Measurements from ENCODE around the gene CPT1A.

CPT1A gene

DNA sequence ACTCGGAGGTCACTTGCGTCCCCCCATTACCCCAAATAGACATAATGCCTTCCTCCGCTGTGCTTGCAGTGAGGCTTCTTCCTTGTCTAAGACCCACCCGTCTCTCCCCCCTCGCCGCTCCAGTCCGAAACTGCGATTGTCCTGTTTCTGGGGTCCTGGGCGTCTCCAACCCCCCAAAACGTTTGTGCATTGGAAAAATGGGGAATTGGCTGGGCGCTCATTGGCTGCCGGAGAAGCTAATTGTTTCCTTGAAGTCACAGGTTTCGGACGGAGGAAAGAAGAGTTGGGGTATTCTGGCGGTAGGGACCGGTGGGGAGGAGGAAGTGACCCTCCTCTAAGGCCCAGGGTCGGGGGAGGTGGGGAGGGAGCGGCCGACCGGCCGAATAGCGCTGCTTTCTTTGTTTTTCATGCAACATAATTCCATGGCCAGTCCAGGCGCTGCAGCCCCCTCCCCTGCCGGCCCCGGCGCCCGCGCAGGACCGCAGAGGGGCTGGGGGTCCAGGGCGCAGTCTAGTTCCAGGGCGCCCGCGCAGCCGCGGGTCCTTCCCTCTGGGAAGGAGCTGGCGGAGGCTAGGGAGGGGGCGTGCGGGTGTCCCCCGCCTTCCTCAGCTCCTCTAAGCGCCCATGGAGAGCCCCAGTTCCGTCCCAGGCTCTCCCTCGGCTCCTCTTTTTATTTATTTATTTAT lies 12.7 kb upstream of the CPT1A start:
- peak overlapping the region; percentile 63 for H3K4me3 ChIP-seq (ENCODE audit: low read depth, low read length)

DNA sequence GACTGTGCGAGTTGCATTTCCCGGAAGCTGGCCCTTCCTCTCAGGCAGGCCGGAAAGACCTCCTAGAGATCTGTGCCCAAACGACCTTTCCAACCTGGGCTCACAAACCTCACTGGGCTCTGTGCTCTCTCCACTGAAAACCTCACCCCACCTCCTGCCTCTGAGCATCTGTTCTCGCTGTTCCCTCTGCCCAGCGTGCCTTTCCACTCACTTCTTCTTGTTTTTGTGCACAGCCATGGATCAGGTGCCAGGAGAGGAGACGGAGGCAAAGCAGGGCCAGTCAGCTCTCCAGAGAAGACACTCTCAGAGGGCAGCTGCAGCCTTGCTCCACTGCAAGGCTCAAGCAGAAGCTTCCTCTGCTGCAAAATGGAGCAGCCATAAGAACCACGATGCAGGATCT lies 10.9 kb upstream of the CPT1A start:
- no peak overlapping the region for H3K4me3 ChIP-seq (ENCODE audit: low read depth, low read length)

DNA sequence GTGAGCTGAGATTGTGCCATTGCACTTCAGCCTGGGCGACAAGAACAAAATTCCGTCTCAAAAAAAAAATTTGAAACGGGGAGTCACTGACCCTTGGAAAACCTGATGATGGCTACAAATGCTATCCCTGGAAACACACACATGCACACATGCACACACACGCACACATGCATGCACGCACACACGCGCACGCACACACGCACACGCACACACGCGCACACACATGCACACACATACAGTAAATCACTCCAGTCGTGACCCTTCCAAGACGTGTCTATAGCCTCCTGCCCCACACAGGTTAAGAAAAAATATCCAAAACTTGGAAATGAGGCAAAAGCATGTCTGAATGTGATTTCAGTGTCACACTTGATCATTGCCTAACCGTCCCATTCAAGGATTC lies 6.7 kb upstream of the CPT1A start:
- H3K4me3 ChIP-seq (ENCODE audit: low read depth, low read length): no peak overlapping the region

DNA sequence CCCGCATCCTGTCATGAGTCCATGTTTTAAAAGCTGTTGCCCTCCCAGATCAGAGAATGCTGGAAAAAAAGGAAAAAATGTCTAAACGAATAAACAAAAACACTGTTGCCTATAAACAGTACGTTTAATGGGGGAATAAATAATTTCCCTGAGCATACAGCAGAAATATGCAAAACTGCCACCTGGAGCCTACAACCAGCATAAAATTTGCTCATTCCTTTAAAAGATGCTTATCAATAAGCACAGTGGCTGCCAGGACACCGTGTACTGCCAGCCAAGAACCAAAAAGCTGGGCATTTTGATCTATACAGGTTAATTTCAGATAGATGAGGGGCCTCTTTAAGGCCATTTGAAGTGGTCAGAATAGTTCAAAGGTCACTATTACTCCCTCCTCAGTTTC lies 5.7 kb upstream of the CPT1A start:
- no peak overlapping the region for H3K4me3 ChIP-seq (ENCODE audit: low read depth, low read length)

DNA sequence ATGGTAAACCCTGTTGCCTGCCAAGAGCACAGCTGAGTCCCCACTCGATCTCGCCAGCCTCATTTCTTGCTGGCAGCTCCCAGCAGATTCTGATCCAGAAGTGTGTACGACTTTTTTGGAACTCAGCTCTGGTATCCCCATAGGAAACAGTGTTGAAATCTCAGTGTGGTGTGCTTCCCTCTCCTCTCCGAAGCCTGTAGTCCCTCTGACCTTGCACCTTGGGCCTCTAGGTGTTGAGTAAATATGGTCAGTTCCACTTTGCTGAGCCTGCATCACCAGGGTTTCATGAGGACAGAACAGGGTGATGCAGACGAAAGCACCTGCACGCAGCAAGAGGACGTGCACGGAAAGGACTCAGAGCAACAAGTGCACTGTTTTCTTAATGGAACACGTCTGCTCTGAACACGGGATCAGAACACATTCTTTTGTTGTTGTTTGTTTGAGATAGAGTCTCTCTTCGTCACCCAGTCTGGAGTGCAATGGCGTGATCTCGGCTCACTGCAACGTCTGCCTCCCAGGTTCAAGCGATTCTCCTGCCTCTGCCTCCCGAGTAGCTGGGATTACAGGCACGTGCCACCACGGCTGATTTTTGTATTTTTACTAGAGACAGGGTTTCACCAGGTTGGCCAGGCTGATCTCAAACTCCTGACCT lies 3.8 kb upstream of the CPT1A start:
- no peak overlapping the region for H3K4me3 ChIP-seq (ENCODE audit: low read depth, low read length)

DNA sequence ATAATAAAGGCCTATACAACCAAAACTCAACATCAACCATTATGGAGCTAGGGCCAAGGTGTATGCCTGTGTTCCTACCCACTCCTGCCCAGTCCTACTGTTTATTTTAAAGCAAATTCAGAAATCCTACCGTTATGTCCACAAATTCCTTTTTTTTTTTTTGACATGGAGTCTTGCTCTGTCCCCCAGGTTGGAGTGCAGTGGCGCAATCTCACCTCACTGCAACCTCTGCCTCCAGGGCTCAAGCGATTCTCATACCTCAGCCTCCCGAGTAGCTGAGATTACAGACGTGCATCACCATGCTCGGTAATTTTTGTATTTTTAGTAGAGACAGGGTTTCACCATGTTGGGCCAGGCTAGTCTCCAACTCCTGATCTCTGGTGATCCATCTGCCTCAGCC lies 3.1 kb upstream of the CPT1A start:
- H3K4me3 ChIP-seq (ENCODE audit: low read depth, low read length): no peak overlapping the region

DNA sequence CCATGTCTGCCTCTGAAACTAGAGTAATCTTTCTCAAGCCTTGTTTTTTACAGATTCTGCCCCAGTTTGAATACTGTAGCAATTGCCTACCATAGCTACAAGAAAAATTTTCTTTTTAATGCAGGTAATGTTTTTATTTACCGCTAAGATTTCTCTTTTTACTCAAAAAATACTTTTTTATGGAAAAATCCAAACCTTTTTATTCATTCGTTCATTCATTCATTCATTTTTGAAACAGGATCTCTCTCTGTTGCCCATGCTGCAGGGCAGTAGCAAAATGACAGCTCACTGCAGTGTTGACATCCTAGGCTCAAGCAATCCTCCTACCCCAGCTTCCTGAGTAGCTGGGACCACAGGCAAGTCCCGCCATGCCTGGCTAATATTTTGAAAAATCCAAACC lies 2.7 kb upstream of the CPT1A start:
- H3K4me3 ChIP-seq (ENCODE audit: low read depth, low read length): peak overlapping the region; percentile 57

DNA sequence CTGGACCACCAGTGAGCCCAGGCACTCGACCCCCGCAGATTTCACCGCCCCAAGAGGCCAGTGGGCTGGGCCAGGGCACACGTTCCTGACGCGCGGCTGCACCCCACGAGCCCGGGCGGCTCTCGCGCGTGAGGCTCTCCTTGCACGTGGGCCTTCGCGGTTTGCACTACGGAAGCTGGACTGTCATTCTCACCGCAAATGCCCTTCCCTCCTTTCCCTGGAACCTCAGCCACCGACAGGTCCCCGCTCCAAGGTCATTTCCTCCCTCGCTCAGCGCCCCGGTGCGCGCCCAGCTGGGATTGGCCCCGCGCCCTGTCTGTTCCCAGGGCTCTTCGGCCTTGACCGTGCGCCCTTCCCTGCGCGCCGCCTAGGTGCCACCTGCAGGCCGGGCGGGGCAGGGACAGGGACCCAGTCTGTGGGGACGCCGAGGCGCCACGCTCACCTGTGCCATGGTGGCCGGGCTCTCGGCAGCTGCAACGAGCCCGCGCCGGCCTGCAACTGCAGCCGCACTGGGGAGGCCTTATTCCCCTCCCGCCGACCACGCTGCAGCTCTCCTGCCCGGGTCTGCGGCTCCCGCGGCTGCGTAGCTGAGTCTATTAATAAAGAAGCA lies 2.1 kb upstream of the CPT1A start:
- H3K4me3 ChIP-seq (ENCODE audit: low read depth, low read length): peak overlapping the region; percentile 57

DNA sequence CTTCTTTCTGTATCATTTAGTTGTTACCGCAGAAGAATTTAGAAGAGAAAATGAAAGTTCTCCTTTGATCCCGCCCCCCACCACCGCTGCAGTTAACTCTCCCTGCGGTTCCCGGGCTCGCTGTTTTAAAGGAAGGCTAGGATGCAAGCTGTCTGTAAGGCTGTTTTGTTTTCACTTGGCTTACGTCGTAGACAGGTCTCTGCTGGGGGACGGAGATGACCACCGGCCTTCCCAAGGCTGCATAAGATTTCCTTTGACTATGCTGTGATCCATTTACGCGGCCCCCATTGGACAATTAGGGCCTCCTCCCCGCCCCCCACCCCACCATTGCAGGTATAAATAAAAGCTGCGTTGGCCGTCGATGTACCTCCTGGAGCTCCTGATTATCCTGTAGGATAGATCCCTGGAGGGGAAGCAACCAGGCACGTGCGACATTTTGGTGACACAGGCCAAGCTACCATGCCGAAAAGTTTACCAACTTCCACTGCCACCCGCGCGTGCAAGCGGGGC lies 1.4 kb upstream of the CPT1A start:
- peak overlapping the region; percentile 57 for H3K4me3 ChIP-seq (ENCODE audit: low read depth, low read length)

DNA sequence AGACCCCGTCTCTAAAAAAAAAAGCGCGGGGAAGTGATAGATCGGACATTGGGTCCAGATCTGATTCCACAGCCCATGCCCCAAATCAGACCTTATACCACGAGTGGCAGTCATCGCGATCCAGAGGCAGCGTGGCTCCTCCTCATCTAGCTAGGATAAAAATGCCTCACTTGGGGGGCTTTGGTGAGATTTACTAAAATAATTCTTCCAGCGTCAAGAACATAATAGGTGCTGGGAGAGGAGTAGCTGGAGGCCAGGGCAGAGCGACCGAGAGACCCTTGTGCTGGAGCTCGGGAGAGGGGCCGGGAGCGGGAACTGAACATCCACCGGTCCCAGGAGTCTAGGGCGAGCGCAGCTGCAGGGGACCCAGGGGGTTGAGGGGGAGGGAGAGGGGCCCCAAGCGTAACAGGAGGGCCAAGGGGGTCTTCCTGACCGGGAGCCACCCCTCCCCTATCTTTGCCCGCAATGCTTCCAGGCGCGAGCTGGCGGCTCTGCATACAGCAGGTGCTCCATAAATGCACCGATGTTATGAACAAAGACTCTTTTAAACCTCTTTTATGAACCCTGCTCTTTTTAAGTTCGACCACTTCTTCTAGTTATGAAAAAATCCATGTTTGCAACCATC lies 823 bp upstream of the CPT1A start:
- H3K4me3 ChIP-seq (ENCODE audit: low read depth, low read length): no peak overlapping the region

DNA sequence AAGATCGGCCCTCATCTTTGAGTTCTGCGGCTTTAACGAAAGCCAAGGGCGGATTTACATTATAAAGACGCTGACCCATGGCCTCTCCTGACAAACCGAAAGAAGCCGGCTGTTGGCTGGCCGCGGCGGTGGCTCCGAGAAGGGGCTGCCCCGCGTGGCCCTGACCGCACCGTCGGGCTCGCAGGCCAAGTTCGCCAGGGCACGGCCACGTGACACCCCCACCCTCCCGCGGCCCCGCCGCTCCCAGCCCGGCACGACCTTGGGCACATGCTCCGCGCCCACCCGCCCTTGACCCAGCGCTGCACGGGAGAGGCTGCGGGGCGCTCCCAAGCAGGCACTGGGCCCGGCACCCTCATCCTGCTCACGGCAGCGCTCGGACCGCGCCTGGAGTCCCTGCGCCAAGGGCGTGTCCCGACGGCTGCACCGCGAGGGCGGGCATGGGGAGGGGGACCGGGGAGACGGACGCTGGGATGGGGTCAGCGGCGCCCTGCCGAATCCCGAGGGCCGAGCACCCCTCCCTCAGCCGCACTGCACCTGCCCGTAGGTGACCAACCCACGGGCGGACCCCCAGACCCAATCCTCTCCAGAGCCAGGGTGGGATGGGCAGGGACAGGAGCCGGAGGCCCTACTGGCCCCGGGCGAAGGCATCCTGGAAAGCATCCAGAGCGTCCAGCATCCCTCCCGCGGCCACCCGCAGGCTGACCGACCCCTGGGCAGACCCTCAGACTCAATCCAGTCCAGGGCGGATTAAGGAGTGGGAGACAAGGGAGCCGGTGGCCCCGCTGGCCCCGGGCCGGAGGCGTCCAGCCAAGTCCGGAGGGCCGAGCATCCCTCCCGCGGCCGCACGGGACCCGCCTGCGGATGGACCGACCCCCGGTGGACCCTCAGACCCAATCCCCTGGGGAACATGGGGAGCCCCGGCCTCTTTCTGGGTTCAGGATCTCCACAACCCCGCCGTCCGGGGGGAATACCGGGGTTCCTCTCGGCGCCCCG lies 759 bp downstream of the CPT1A start:
- H3K4me3 ChIP-seq (ENCODE audit: low read depth, low read length): peak overlapping the region; percentile 52

DNA sequence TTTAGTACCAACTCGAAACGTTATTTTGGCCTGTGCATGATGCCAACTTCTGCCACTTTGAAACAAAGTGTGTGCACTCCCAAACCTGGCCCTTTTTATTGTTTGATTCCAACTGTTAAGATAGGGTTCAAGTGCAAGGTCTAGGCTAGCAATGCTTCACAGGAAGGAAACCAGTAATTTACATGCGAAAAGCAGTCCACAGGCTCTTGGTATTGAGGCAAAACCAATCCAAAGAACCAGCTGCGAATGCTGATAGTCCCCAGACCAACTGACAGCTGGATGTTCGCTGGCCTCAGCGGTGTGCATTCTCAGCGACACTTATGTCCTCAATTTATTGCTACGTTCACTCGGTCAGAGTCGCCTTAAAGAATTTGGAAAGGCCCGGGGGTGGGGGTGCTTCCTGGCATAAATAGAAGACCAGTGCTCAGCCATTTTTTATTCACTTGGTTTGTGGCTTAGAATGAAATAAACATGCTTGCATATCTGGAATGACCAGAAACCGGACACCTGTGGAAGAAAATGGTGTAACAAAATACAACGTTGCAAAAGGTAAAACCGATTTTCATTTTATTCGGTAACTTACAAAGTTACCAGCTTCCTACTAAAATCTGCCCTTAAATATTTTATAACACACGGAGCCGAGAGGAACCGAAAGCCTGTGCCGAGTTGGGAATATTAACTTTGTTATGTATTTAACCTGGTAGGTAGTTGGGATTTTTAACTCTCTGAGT lies 1.6 kb downstream of the CPT1A start:
- peak overlapping the region; percentile 52 for H3K4me3 ChIP-seq (ENCODE audit: low read depth, low read length)

DNA sequence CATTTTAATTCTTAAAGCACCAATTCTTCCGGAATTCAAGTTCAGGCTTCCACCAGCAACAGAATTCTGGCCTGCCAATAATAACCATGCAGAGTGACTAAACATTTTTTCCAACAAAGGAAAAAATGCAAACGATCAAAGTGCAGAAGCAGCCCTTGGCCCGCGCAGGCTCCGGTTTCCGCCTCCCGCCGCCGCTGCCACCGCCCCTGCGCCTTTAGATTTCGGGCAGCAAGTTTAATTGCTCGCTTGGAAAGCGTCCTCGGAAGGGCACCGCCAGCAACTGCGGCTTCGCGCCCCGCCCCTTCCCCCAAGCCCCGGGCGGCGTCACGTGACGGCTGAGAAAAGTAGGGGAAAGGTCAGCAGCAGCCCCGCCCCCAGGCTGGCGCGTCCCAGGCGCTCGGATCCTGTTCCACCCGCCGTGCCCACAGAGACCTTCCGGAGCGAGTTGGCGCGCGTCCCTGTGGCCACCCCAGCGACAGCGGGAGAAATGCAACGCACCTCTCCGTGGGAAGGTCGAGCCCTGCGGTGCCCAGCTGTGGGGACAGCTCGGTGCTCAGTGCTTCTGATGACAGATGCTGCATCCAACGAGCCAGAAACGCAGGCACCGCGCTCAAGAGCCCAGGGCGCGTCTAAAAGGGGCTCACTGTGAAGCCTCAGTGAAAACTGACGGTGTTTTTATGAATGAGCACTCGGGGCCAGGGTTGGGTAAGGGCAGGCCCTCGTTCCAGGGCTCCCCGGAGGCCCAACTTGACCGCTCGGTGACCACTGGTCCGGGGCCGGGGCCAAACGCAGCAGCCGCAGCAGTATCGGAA lies 2.5 kb downstream of the CPT1A start:
- peak overlapping the region; percentile 52 for H3K4me3 ChIP-seq (ENCODE audit: low read depth, low read length)

DNA sequence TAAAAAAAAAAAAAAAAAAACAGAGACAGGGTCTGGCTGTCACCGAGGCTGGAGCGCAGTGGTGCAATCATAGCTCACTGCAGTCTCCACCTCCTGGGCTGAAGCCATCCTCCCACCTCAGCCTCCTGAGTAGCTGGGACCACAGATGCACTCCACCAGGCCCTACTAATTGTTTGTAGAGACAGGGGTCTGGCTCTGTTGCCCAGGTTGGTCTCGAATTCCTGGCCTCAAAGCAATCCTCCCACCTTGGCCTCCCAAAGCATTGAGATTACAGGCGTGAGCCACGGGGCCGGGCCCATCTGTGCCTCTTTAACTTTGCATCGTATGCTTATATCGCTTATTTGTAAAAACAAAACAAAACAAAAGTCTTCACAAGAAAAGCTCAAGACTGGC lies 3.1 kb downstream of the CPT1A start:
- H3K4me3 ChIP-seq (ENCODE audit: low read depth, low read length): no peak overlapping the region

DNA sequence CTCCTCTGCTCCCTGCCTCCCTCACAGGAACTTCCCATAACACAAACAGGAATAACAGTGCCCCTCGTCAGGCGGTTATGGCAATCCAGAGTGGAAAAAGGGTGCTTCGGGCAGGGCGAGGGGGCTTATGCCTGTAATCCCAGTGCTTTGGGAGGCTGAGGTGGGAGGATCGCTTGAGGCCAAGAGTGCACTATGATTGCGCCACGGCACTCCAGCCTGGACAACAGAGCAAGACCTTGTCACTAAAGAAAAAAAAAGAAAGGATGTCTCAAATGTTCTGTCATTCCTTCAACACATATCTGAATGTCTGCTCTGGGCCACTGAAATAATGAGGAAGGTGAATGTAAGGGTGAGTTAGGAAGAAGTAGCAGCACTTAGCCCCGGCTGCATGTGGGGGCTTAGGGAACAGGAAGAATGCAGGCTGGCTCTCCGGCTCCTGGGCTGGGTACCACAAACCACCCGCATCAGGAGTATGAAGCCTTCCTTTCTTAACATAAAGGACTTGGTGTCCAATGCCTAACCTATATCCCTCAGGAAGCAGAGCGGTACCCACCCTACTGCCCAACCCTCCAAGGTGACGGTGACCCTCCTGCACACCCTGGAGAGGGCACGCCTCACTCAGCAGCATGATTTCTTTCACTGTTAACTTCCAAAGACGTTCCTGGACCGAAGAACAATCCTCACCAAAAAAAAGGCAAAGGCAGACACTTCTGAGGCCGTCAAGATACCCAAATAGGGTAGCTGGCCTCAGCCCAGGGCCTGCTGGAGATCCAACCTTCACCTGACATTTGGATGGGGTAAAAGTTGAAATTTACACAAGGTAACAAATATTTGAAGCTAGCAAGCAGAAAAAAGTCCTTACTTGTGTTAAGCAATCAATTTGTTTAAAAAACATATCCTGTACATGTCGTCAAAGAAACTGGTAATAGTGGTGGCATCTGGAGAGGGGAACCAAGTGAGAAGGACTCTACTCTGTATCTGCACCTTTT lies 3.8 kb downstream of the CPT1A start:
- H3K4me3 ChIP-seq (ENCODE audit: low read depth, low read length): no peak overlapping the region

DNA sequence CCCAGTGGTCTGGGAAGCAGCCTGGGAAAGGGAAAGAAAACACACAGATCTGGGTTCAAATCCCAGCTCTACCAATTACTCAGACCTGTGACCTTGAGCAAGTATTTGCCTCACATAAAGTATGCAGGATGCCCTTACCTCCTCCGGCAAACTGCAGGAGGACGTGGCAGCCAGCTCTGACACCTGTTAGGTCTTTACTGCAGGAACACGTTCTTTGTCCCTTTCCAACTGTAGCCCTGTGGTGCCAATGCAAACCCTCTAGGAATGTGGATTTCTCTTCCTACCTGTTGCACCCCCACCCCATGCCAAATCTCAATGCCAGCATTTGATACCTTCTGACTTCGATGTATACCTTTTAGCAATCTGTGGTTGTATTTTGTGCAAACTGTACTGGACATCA lies 6.0 kb downstream of the CPT1A start:
- H3K4me3 ChIP-seq (ENCODE audit: low read depth, low read length): no peak overlapping the region

DNA sequence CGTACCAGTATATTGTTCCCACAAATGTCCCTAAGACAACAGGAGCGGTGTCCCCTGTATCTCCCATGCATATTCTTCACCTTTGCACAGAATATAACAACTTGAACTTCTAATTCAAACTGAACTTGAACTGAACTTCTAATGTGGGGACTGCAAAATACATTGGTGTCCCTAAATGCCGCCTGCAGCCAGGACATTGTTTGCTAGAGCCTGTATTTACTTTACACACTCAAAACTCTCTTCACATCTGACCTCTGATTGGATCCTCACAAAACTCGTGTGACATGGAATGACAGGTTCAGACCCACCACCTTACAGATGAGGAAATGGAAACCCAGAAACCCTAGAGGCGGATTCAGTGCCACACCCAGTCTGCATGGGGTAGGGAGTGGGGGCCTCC lies 6.4 kb downstream of the CPT1A start:
- H3K4me3 ChIP-seq (ENCODE audit: low read depth, low read length): no peak overlapping the region

Measured in iPS-11a (cell line).